ENCODE results near the gene GAS2L3.

GAS2L3 gene

DNA sequence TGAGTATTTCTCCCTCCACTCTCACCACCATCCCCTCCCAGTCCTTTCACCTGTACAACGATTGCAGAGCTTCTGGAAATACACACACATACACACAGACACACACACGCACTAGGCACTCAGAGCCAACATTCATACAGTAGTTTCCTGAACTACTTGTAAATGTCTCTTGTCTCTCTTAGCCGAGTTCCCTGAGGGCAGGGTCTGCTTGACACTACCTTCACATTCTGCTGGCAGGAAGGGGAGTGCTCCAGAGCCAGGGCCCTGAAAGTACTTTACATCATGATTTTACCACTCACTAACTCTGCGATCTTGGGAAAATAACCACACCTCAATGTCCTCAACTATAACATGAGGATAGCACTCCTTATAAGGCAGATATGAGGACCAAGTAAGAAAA lies 82.7 kb downstream of the GAS2L3 start:
- TF ChIP-seq, protein P1, sequence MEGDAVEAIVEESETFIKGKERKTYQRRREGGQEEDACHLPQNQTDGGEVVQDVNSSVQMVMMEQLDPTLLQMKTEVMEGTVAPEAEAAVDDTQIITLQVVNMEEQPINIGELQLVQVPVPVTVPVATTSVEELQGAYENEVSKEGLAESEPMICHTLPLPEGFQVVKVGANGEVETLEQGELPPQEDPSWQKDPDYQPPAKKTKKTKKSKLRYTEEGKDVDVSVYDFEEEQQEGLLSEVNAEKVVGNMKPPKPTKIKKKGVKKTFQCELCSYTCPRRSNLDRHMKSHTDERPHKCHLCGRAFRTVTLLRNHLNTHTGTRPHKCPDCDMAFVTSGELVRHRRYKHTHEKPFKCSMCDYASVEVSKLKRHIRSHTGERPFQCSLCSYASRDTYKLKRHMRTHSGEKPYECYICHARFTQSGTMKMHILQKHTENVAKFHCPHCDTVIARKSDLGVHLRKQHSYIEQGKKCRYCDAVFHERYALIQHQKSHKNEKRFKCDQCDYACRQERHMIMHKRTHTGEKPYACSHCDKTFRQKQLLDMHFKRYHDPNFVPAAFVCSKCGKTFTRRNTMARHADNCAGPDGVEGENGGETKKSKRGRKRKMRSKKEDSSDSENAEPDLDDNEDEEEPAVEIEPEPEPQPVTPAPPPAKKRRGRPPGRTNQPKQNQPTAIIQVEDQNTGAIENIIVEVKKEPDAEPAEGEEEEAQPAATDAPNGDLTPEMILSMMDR (IDR thresholded peaks at IDR 0.05; ENCODE audit: control insufficient read depth, extremely low read depth, insufficient read depth): no peak
- H3K4me3 ChIP-seq (ENCODE audit: low read depth, low read length): no peak overlapping the region
- no peak for DNase-seq (ENCODE audit: low read depth)

DNA sequence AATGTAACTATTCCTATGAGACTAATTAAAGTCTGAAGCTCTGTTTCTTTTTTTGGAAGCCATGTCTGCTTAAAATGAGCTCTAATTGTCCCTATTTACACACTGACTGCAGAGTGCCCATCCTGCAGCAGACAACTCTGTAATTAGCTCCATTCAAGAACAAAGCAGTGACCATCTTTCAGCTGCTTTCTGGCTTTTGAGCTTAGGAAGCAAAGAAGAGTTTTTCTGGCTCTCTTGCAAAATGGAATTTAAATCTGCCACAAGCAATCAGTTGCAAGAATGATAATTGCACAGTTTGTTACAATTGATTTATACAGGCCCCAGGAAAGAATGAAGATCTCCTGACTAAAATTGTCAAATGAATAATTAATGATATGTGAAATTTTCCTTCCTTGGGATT lies 83.4 kb downstream of the GAS2L3 start:
- DNase-seq (ENCODE audit: low read depth): no peak
- TF ChIP-seq, protein P1 (IDR thresholded peaks at IDR 0.05; ENCODE audit: control insufficient read depth, extremely low read depth, insufficient read depth): no peak
- H3K4me3 ChIP-seq (ENCODE audit: low read depth, low read length): no peak overlapping the region

DNA sequence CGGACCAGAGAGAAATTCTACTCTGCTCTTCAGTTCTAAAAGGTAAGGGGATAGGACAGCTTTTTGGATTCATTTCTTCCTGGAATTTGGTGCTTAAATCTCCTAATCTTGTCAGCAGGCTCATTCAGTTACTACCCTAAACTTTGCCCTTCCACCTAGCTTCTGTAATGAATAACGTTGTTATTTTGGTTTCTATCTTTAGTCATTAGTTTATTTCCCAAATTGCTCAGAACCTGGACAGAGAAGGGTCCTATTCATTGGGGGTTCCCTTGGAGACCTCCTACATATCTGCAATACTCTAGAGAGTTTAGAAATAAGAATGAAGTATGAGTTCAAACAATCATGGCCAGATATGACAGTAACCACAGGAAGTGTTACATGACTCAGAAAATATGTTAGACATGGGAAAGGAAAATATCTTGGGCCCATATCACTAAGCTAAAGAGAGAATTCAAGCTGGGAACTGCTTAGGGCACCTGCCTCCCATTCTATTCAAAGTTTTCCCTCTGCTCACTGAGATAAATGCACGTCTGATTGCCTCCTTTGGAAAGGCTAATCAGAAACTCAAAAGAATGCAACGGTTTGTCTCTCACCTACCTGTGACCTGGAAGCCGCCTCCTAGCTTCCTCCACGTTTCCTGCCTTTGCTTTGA lies 87.9 kb downstream of the GAS2L3 start:
- no peak overlapping the region for H3K4me3 ChIP-seq (ENCODE audit: low read depth, low read length)
- TF ChIP-seq, protein P1 (IDR thresholded peaks at IDR 0.05; ENCODE audit: control insufficient read depth, extremely low read depth, insufficient read depth): no peak
- no peak for DNase-seq (ENCODE audit: low read depth)

DNA sequence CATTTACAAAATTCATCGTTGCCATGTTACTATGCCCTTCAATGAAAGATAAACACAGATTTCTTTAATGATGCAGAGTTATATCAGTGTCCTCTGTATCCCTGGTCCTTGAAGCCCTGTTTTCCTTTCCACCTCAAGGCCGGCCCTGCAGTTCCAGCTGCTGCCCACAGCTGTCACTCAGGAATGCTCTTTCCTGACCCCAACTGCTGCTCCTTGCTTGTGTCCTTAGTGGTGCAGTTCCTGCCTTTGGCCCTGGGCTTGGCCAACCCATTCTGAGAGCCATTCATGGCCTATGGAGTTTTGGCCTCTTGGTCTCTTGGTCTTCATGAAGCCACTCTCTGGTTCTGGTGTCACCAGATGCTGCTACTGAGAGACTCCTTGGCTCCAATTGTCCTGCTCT lies 93.1 kb downstream of the GAS2L3 start:
- DNase-seq (ENCODE audit: low read depth): no peak
- TF ChIP-seq, protein P1 (IDR thresholded peaks at IDR 0.05; ENCODE audit: control insufficient read depth, extremely low read depth, insufficient read depth): no peak
- no peak overlapping the region for H3K4me3 ChIP-seq (ENCODE audit: low read depth, low read length)

DNA sequence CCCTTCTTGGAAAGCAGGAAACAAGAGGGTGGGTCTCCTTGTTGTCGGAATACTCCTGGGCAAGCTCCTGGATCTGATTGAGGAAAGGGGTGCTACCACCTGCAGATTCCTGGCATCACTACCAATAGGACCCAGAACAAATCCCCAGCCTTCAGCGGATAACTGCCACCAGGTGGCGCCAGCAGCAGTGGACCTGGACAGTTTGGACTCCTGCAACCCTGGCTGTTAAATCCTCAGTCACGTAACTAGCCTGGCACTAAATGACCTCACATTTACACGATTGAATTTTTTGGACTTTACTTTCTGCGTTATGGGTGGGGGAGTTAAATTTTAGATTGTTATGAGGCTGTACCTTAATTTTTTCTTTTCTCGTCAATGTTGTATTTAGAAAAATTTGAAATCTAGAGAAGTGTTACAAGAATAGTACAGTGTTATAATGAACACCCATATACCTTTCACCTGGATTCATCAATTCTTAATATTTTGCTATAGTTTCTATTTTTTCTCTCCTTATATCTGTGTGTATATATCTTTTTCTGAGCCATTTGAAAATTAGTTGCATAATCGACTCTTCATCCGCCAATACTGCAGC lies 95.6 kb downstream of the GAS2L3 start:
- TF ChIP-seq, protein P1 (IDR thresholded peaks at IDR 0.05; ENCODE audit: control insufficient read depth, extremely low read depth, insufficient read depth): peak; percentile 94
- peak; percentile 38 for DNase-seq (ENCODE audit: low read depth)
- H3K4me3 ChIP-seq (ENCODE audit: low read depth, low read length): no peak overlapping the region

DNA sequence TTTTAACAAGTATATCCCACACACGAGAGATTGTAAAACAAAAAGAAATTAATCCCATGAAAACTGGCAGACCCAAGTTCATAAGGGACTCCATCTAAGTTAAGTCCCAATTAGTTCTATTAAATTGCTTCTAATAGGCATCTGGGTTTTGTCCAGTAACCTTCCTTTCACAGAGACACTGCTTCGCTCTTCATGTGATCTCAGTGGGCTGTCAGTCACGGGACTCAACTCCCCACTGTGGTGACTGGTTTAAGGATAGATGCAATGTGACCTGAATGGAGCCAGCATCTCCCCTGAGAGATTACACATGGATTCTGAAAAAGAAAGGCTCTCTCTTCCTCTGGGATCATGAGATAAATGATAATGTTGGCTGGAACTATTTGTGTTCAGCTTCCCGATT lies 96.4 kb downstream of the GAS2L3 start:
- DNase-seq (ENCODE audit: low read depth): no peak
- TF ChIP-seq, protein P1 (IDR thresholded peaks at IDR 0.05; ENCODE audit: control insufficient read depth, extremely low read depth, insufficient read depth): no peak
- no peak overlapping the region for H3K4me3 ChIP-seq (ENCODE audit: low read depth, low read length)

Measured in LNCaP clone FGC (cell line).